HepG2 (cell line): ENCODE data around the gene SUPT6H. TPM values are rescaled to one million over a fixed set of nuclear protein-coding genes. Genes with fewer than 3 reads are reported as not detected.
A peak's percentile ranks its signal among the peaks of the same experiment; 100 is the strongest.

Experiments
- ATF7-NPFF ChIP-seq: sonication (generic); formaldehyde crosslinking; IDR thresholded peaks from 2 replicates; pipeline ENCODE4 v1.8.1; 2023; ENCODE audit warnings: mild to moderate bottlenecking, low read depth, missing genetic modification reagents, moderate library complexity
- HNF4G ChIP-seq, 2 experiments: sonication (generic) in 1 of 2; formaldehyde crosslinking in 1 of 2; IDR thresholded peaks; 2 replicates each; pipeline versions ENCODE4 v1.4.0 to v1.6.1; 2011 to 2020; ENCODE audit warnings: borderline replicate concordance in 2 of 2, low read depth in 2 of 2, mild to moderate bottlenecking in 2 of 2, low read length in 1 of 2, missing genetic modification reagents in 1 of 2, moderate library complexity in 1 of 2
- KDM1A ChIP-seq: IDR thresholded peaks from 2 replicates; pipeline ENCODE4 v1.6.1; 2016; ENCODE audit warnings: missing compliant biosample characterization
- SATB2 ChIP-seq: sonication (generic); formaldehyde crosslinking; IDR thresholded peaks from 2 replicates; pipeline ENCODE4 v1.5.0; 2020; ENCODE audit warnings: missing genetic modification reagents
- ZNF207 ChIP-seq: fragments of 450-650 bp; IDR thresholded peaks from 2 replicates; pipeline ENCODE4 v1.6.1; 2016; ENCODE audit warnings: antibody characterized with exemption, borderline replicate concordance
- ZSCAN9 ChIP-seq: IDR thresholded peaks from 2 replicates; pipeline ENCODE4 v1.6.1; 2016; ENCODE audit warnings: borderline replicate concordance
- polyA plus RNA-seq, 8 experiments: library from polyadenylated mRNA; depleted of rRNA in 3 of 8; stranded (reverse) in 7 of 8; unstranded in 1 of 8; fragments of >200 nt; fragmentation: Illumina TruSeq in 4 of 8; extraction: Trizol in 4 of 8; gene quantifications; 2 replicates each; pipeline versions ENCODE4 v1.2.1 to v1.2.3, GENCODE V29; 2011 to 2016; ENCODE audit warnings: low read depth in 4 of 8, missing spikeins in 1 of 8, mixed read lengths in 1 of 8; ENCODE audit not compliant: insufficient read depth in 1 of 8
- total RNA-seq, 5 experiments: library from RNA; depleted of rRNA; stranded (reverse); fragments of >200 nt; fragmentation: Illumina TruSeq; extraction: Trizol; gene quantifications; 2 replicates each; pipeline ENCODE4 v1.2.3, GENCODE V29; 2016; ENCODE audit warnings: low read depth in 1 of 5
- TF ChIP-seq, protein P1 (sequence below): sonication (generic); formaldehyde crosslinking; IDR thresholded peaks from 2 replicates; pipeline ENCODE4 v1.5.0; 2020; ENCODE audit warnings: mild to moderate bottlenecking, missing genetic modification reagents, borderline replicate concordance
- TF ChIP-seq, protein P2 (sequence below), 2 experiments: sonication (generic) in 1 of 2; formaldehyde crosslinking in 1 of 2; IDR thresholded peaks; 2 replicates each; pipeline versions ENCODE4 v1.4.0 to v1.6.1; 2018 to 2020; ENCODE audit warnings: missing genetic modification reagents in 2 of 2, borderline replicate concordance in 1 of 2, low read depth in 1 of 2, mild to moderate bottlenecking in 1 of 2, missing biosample characterization in 1 of 2

The SUPT6H gene
- total and polyA plus RNA-seq, 2 of the 13 experiments (the other 11 are each of a cell fraction or from before 2014, with no cell fraction given): 32.7 to 39.9 TPM

- TF ChIP-seq, protein P1, sequence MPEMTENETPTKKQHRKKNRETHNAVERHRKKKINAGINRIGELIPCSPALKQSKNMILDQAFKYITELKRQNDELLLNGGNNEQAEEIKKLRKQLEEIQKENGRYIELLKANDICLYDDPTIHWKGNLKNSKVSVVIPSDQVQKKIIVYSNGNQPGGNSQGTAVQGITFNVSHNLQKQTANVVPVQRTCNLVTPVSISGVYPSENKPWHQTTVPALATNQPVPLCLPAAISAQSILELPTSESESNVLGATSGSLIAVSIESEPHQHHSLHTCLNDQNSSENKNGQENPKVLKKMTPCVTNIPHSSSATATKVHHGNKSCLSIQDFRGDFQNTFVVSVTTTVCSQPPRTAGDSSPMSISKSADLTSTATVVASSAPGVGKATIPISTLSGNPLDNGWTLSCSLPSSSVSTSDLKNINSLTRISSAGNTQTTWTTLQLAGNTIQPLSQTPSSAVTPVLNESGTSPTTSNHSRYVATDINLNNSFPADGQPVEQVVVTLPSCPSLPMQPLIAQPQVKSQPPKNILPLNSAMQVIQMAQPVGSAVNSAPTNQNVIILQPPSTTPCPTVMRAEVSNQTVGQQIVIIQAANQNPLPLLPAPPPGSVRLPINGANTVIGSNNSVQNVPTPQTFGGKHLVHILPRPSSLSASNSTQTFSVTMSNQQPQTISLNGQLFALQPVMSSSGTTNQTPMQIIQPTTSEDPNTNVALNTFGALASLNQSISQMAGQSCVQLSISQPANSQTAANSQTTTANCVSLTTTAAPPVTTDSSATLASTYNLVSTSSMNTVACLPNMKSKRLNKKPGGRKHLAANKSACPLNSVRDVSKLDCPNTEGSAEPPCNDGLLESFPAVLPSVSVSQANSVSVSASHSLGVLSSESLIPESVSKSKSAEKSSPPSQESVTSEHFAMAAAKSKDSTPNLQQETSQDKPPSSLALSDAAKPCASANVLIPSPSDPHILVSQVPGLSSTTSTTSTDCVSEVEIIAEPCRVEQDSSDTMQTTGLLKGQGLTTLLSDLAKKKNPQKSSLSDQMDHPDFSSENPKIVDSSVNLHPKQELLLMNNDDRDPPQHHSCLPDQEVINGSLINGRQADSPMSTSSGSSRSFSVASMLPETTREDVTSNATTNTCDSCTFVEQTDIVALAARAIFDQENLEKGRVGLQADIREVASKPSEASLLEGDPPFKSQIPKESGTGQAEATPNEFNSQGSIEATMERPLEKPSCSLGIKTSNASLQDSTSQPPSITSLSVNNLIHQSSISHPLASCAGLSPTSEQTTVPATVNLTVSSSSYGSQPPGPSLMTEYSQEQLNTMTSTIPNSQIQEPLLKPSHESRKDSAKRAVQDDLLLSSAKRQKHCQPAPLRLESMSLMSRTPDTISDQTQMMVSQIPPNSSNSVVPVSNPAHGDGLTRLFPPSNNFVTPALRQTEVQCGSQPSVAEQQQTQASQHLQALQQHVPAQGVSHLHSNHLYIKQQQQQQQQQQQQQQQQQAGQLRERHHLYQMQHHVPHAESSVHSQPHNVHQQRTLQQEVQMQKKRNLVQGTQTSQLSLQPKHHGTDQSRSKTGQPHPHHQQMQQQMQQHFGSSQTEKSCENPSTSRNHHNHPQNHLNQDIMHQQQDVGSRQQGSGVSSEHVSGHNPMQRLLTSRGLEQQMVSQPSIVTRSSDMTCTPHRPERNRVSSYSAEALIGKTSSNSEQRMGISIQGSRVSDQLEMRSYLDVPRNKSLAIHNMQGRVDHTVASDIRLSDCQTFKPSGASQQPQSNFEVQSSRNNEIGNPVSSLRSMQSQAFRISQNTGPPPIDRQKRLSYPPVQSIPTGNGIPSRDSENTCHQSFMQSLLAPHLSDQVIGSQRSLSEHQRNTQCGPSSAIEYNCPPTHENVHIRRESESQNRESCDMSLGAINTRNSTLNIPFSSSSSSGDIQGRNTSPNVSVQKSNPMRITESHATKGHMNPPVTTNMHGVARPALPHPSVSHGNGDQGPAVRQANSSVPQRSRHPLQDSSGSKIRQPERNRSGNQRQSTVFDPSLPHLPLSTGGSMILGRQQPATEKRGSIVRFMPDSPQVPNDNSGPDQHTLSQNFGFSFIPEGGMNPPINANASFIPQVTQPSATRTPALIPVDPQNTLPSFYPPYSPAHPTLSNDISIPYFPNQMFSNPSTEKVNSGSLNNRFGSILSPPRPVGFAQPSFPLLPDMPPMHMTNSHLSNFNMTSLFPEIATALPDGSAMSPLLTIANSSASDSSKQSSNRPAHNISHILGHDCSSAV: no peak
- TF ChIP-seq ATF7-NPFF (no peak), ZNF207 (no peak), ZSCAN9 (no peak), HNF4G (IDR thresholded peaks at IDR 0.05; ENCODE audit: borderline replicate concordance, low read depth, low read length) (0 out of 2 replicates have a peak, but pooled peaks have one; percentile 31), HNF4G (CRISPR knock-in tag; IDR thresholded peaks at IDR 0.05; ENCODE audit: borderline replicate concordance, low read depth) (no peak), KDM1A (no peak), SATB2 (CRISPR knock-in tag) (no peak)
- TF ChIP-seq, protein P2, sequence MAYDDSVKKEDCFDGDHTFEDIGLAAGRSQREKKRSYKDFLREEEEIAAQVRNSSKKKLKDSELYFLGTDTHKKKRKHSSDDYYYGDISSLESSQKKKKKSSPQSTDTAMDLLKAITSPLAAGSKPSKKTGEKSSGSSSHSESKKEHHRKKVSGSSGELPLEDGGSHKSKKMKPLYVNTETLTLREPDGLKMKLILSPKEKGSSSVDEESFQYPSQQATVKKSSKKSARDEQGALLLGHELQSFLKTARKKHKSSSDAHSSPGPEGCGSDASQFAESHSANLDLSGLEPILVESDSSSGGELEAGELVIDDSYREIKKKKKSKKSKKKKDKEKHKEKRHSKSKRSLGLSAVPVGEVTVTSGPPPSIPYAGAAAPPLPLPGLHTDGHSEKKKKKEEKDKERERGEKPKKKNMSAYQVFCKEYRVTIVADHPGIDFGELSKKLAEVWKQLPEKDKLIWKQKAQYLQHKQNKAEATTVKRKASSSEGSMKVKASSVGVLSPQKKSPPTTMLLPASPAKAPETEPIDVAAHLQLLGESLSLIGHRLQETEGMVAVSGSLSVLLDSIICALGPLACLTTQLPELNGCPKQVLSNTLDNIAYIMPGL (CRISPR knock-in tag; IDR thresholded peaks at IDR 0.05; ENCODE audit: borderline replicate concordance in 1 of 2, low read depth in 1 of 2): no peak
Measured at GRCh38 chr17:28675980-28676379, 14.0 kb downstream of the SUPT6H start (continued).
